ENCODE data around the gene CHRNA4. TPM values are rescaled to one million over a fixed set of nuclear protein-coding genes. Genes with fewer than 3 reads are reported as not detected.

CHRNA4 gene
- total RNA-seq, 1 donor: not detected

- no peak for TF ChIP-seq CTCF (IDR thresholded peaks at IDR 0.05; ENCODE audit: insufficient read depth, low read length)
- no peak overlapping the region for H3K4me3 ChIP-seq (ENCODE audit: low read depth, low read length)
These were observed 16.8 kb upstream of the CHRNA4 start for GRCh38 chr20:63377951-63378381.

GRCh38 chr20:63377256-63377941 is 16.2 kb upstream of the CHRNA4 start:
- TF ChIP-seq CTCF (IDR thresholded peaks at IDR 0.05; ENCODE audit: insufficient read depth, low read length): no peak
- no peak overlapping the region for H3K4me3 ChIP-seq (ENCODE audit: low read depth, low read length)
- no peak for DNase-seq (ENCODE audit: low read depth)

More at GRCh38 chr20:63377951-63378381, 16.8 kb upstream of the CHRNA4 start:
- DNase-seq (ENCODE audit: low read depth): no peak

- no peak for DNase-seq (ENCODE audit: low read depth)
- TF ChIP-seq CTCF (IDR thresholded peaks at IDR 0.05; ENCODE audit: insufficient read depth, low read length): no peak
These were observed 15.4 kb upstream of the CHRNA4 start for GRCh38 chr20:63376283-63377250.

GRCh38 chr20:63375438-63375837 is 14.3 kb upstream of the CHRNA4 start:
- DNase-seq (ENCODE audit: low read depth): no peak

More at GRCh38 chr20:63376283-63377250, 15.4 kb upstream of the CHRNA4 start:
- H3K4me3 ChIP-seq (ENCODE audit: low read depth, low read length): no peak overlapping the region

GRCh38 chr20:63374504-63374903 is 13.4 kb upstream of the CHRNA4 start:
- TF ChIP-seq CTCF (IDR thresholded peaks at IDR 0.05; ENCODE audit: insufficient read depth, low read length): no peak
- H3K4me3 ChIP-seq (ENCODE audit: low read depth, low read length): no peak overlapping the region
- DNase-seq (ENCODE audit: low read depth): no peak

More at GRCh38 chr20:63375438-63375837, 14.3 kb upstream of the CHRNA4 start:
- no peak overlapping the region for H3K4me3 ChIP-seq (ENCODE audit: low read depth, low read length)
- no peak for TF ChIP-seq CTCF (IDR thresholded peaks at IDR 0.05; ENCODE audit: insufficient read depth, low read length)

- no peak overlapping the region for H3K4me3 ChIP-seq (ENCODE audit: low read depth, low read length)
- no peak for TF ChIP-seq CTCF (IDR thresholded peaks at IDR 0.05; ENCODE audit: insufficient read depth, low read length)
- no peak for DNase-seq (ENCODE audit: low read depth)
These were observed 12.8 kb upstream of the CHRNA4 start for GRCh38 chr20:63373996-63374395.
